Panc1 (cell line): ENCODE data around the gene PAK4. TPM values are rescaled to one million over a fixed set of nuclear protein-coding genes. Genes with fewer than 3 reads are reported as not detected.

Source experiments
- ATAC-seq: fragments of 200-7000 bp; cut with Tn5 transposase; 2 replicates; pipeline ENCODE4 v1.9.1; 2020; ENCODE audit warnings: mild to moderate bottlenecking, moderate library complexity
- BruUV-seq: library from RNA; stranded (reverse); fragments of 400-500 nt; replicated peaks from 2 replicates; lab custom pipeline; 2021; lab: Mats Ljungman, UMichigan
- CTCF ChIA-PET: fragments of 300-600 bp; sonication (Branson Sonifier 250); formaldehyde crosslinking; loops from one replicate; lab custom pipeline; 2022; ENCODE audit warnings: antibody characterized with exemption; lab: Charles Lee
- POLR2A ChIA-PET: fragments of 300-600 bp; sonication (Branson Sonifier 250); formaldehyde crosslinking; loops from one replicate; lab custom pipeline; 2022; ENCODE audit warnings: antibody characterized with exemption; lab: Charles Lee
- DNase-seq: peaks from one replicate; pipeline ENCODE4 v3.0.0-alpha.2; 2010; ENCODE audit warnings: low read depth, low spot score
- H3K27ac ChIP-seq: 2 replicates; pipeline ENCODE4 v1.5.1; 2011; ENCODE audit warnings: mild to moderate bottlenecking, low read length, inconsistent platforms
- H3K27me3 ChIP-seq: fragments of 200-500 bp; sonication (Bioruptor generic); 2 replicates; pipeline ENCODE4 v1.6.0; 2014; ENCODE audit warnings: low read length, inconsistent platforms; ENCODE audit not compliant: control insufficient read depth, insufficient read depth
- H3K36me3 ChIP-seq: fragments of 200-500 bp; sonication (Bioruptor generic); 2 replicates; pipeline ENCODE4 v1.5.1; 2014; ENCODE audit warnings: inconsistent platforms, mild to moderate bottlenecking, low read length, moderate library complexity; ENCODE audit not compliant: control insufficient read depth, insufficient read depth
- H3K4me1 ChIP-seq: 2 replicates; pipeline ENCODE4 v1.5.1; 2011; ENCODE audit warnings: inconsistent platforms, mild to moderate bottlenecking, low read length, moderate library complexity; ENCODE audit not compliant: control insufficient read depth, insufficient read depth
- H3K4me3 ChIP-seq, 2 experiments: 2 replicates each; pipeline ENCODE4 v1.5.1; 2011 to 2012; ENCODE audit warnings: low read depth in 2 of 2, low read length in 2 of 2, mild to moderate bottlenecking in 2 of 2, inconsistent platforms in 1 of 2, moderate library complexity in 1 of 2
- H3K9me3 ChIP-seq: fragments of 200-500 bp; sonication (Bioruptor generic); 2 replicates; pipeline ENCODE4 v1.5.1; 2014; ENCODE audit warnings: low read depth, mild to moderate bottlenecking, inconsistent platforms, low read length, moderate library complexity; ENCODE audit not compliant: control insufficient read depth, insufficient read depth
- CTCF ChIP-seq: fragments of 450-650 bp; IDR thresholded peaks from 2 replicates; pipeline ENCODE4 v1.5.1; 2017; ENCODE audit warnings: mild to moderate bottlenecking
- POLR2AphosphoS5 ChIP-seq: IDR thresholded peaks from 2 replicates; pipeline ENCODE4 v1.6.1; 2012; ENCODE audit warnings: mild to moderate bottlenecking, low read depth, low read length, moderate library complexity
- SIN3A ChIP-seq: IDR thresholded peaks from 2 replicates; pipeline ENCODE4 v1.6.1; 2012; ENCODE audit warnings: low read depth, mild to moderate bottlenecking, low read length, moderate library complexity, borderline replicate concordance; ENCODE audit not compliant: insufficient read depth
- TCF7L2 ChIP-seq: IDR thresholded peaks from 2 replicates; pipeline ENCODE4 v1.6.1; 2011; ENCODE audit warnings: mild to moderate bottlenecking, low read depth, low read length, inconsistent platforms
- in situ Hi-C: cut with HindIII; loops from 2 replicates; pipeline ENCODE4 v1.10.0; 2016; ENCODE audit warnings: low sequenced_read_pairs, low pct_unique_long_range_greater_than_20kb
- intact Hi-C: fragments of 100-400 bp; cut with micrococcal nuclease; formaldehyde crosslinking; loops from one replicate; pipeline ENCODE4 v1.10.0; 2022; ENCODE audit not compliant: unreplicated experiment
- total RNA-seq: library from RNA; stranded (reverse); gene quantifications from one replicate; pipeline ENCODE4 v1.2.1, GENCODE V29; 2021; ENCODE audit not compliant: unreplicated experiment
- TF ChIP-seq, protein P1 (sequence below), 2 experiments: IDR thresholded peaks; 2 replicates each; pipeline ENCODE4 v1.6.1; 2011 to 2012; ENCODE audit warnings: low read depth in 2 of 2, control low read depth in 1 of 2, low read length in 1 of 2, mild to moderate bottlenecking in 1 of 2, moderate library complexity in 1 of 2; ENCODE audit not compliant: insufficient read depth in 1 of 2

The PAK4 gene
- total RNA-seq, 1 experiment from 2014 or later: 311 TPM

GRCh38 chr19:39154629-39155100, 29.1 kb downstream of the PAK4 start:
- BruUV-seq: no TSS peak
- peaks cover 52% of the 10 kb centered on the region for H3K4me1 ChIP-seq
- ATAC-seq: peak; percentile 29
- H3K36me3 ChIP-seq: no peaks in the 10 kb centered on the region
- no peak for TF ChIP-seq POLR2AphosphoS5
- TF ChIP-seq TCF7L2: no peak
- TF ChIP-seq, protein P1, sequence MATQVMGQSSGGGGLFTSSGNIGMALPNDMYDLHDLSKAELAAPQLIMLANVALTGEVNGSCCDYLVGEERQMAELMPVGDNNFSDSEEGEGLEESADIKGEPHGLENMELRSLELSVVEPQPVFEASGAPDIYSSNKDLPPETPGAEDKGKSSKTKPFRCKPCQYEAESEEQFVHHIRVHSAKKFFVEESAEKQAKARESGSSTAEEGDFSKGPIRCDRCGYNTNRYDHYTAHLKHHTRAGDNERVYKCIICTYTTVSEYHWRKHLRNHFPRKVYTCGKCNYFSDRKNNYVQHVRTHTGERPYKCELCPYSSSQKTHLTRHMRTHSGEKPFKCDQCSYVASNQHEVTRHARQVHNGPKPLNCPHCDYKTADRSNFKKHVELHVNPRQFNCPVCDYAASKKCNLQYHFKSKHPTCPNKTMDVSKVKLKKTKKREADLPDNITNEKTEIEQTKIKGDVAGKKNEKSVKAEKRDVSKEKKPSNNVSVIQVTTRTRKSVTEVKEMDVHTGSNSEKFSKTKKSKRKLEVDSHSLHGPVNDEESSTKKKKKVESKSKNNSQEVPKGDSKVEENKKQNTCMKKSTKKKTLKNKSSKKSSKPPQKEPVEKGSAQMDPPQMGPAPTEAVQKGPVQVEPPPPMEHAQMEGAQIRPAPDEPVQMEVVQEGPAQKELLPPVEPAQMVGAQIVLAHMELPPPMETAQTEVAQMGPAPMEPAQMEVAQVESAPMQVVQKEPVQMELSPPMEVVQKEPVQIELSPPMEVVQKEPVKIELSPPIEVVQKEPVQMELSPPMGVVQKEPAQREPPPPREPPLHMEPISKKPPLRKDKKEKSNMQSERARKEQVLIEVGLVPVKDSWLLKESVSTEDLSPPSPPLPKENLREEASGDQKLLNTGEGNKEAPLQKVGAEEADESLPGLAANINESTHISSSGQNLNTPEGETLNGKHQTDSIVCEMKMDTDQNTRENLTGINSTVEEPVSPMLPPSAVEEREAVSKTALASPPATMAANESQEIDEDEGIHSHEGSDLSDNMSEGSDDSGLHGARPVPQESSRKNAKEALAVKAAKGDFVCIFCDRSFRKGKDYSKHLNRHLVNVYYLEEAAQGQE (IDR thresholded peaks at IDR 0.05; ENCODE audit: insufficient read depth in 1 of 2, low read depth in 2 of 2, low read length in 1 of 2): no peak
- no peak for TF ChIP-seq SIN3A
- no peak for TF ChIP-seq CTCF
- in situ Hi-C loops (no loop called here), intact Hi-C loops (no loop called here)
- H3K27me3 ChIP-seq: no peaks in the 10 kb centered on the region
- DNase-seq: no peak
- ChIA-PET POLR2A (interaction anchor here (0.6 kb wide), 4 partner anchors 37 to 261 kb away, joined by 3 to 14 read pairs (median 8); no protein-coding TSS in a partner anchor), CTCF (interaction anchor here (0.5 kb wide), 1 partner anchor 21 kb away, joined by 4 read pairs; no protein-coding TSS in a partner anchor)
- no peak overlapping the region for H3K4me3 ChIP-seq
- H3K9me3 ChIP-seq: no peaks in the 10 kb centered on the region
- 0 out of 2 replicates have a peak overlapping the region, but pooled peaks have one; percentile 5 for H3K27ac ChIP-seq

GRCh38 chr19:39155114-39155700, 29.6 kb downstream of the PAK4 start:
- Histone ChIP-seq H3K27me3 (no peaks in the 10 kb centered on the region), H3K4me1 (peaks cover 57% of the 10 kb centered on the region), H3K9me3 (no peaks in the 10 kb centered on the region), H3K36me3 (no peaks in the 10 kb centered on the region), H3K4me3 (no peak overlapping the region), H3K27ac (no peak overlapping the region)
- TF ChIP-seq TCF7L2 (no peak), POLR2AphosphoS5 (no peak; the same call in 1 of the 2 replicates), SIN3A (no peak), CTCF (no peak)
- TF ChIP-seq, protein P1 (IDR thresholded peaks at IDR 0.05; ENCODE audit: insufficient read depth in 1 of 2, low read depth in 2 of 2, low read length in 1 of 2): no peak
- no TSS peak for BruUV-seq
- DNase-seq (no peak), ATAC-seq (peak; percentile 15)
- intact Hi-C loops: no loop called here
- in situ Hi-C loops: no loop called here
- ChIA-PET POLR2A (interaction anchor here (0.6 kb wide), 1 partner anchor 29 kb away, joined by 10 read pairs; no protein-coding TSS in a partner anchor), CTCF (no interaction called here)
